K562 (cell line): ENCODE data around the gene LMO4. TPM values are rescaled to one million over a fixed set of nuclear protein-coding genes. Genes with fewer than 3 reads are reported as not detected.

Experiments used
- ATAC-seq: fragments of 200-7000 bp; cut with Tn5 transposase; 3 replicates; pipeline ENCODE4 v1.9.1; 2020; ENCODE audit warnings: moderate library complexity
- BruUV-seq: library from RNA; stranded (reverse); fragments of 400-500 nt; replicated peaks from 2 replicates; lab custom pipeline; 2021; lab: Mats Ljungman, UMichigan
- CTCF ChIA-PET: fragments of 300-600 bp; formaldehyde crosslinking; extraction: SDS; loops from one replicate; lab custom pipeline; 2021; ENCODE audit warnings: low intra/inter-chr PET ratio; lab: Yijun Ruan, JAX
- POLR2A ChIA-PET: fragments of 300-600, 350-650 bp; sonication (Branson Sonifier 250); formaldehyde crosslinking; extraction: SDS; loops from one replicate; lab custom pipeline; 2021; ENCODE audit warnings: antibody characterized with exemption, inconsistent platforms; lab: Yijun Ruan, JAX
- DNase-seq, 4 experiments: peaks; one replicate each; pipeline versions ENCODE4 v3.0.0 to v3.0.0-alpha.2; 2011 to 2018; ENCODE audit warnings: low spot score in 3 of 4, mixed read lengths in 3 of 4; ENCODE audit errors: extremely low read depth in 1 of 4
- FAIRE-seq: peaks from 2 replicates; lab custom pipeline; 2011; peaks lifted over from hg19 to GRCh38; lab: Jason Lieb, UNC
- H2AFZ ChIP-seq: 2 replicates; pipeline ENCODE4 v1.6.0; 2011; ENCODE audit warnings: low read depth, low read length, control low read depth, inconsistent platforms
- H3K27ac ChIP-seq: fragments of 200-600 bp; 3 replicates; pipeline ENCODE4 v1.8.0; 2011; ENCODE audit warnings: low read depth, mild to moderate bottlenecking, control low read depth, inconsistent platforms, low read length, moderate library complexity, mixed read lengths; ENCODE audit errors: extremely low read depth
- H3K27me3 ChIP-seq, 2 experiments: fragments of 300-600 bp in 1 of 2; 2 replicates in 1 of 2; 3 replicates in 1 of 2; pipeline versions ENCODE4 v1.6.0 to v1.8.0; 2011; ENCODE audit warnings: inconsistent platforms in 2 of 2, low read length in 2 of 2, mild to moderate bottlenecking in 1 of 2, mixed read lengths in 1 of 2, moderate library complexity in 1 of 2; ENCODE audit not compliant: control insufficient read depth in 2 of 2, insufficient read depth in 2 of 2
- H3K36me3 ChIP-seq: fragments of 300-600 bp; 3 replicates; pipeline ENCODE4 v1.8.0; 2011; ENCODE audit warnings: mild to moderate bottlenecking, low read length, inconsistent platforms; ENCODE audit not compliant: control insufficient read depth, insufficient read depth
- H3K4me1 ChIP-seq, 2 experiments: fragments of 200-600 bp in 1 of 2; replicated peaks in 1 of 2; 2 replicates in 1 of 2; 3 replicates in 1 of 2; pipeline versions ENCODE4 v1.5.1 to v1.8.0; 2011; ENCODE audit warnings: inconsistent platforms in 2 of 2, low read length in 2 of 2, mild to moderate bottlenecking in 1 of 2, mixed read lengths in 1 of 2, moderate library complexity in 1 of 2; ENCODE audit not compliant: control insufficient read depth in 2 of 2, insufficient read depth in 2 of 2
- H3K4me2 ChIP-seq: 2 replicates; pipeline ENCODE4 v1.6.1; 2011; ENCODE audit warnings: low read length, control low read depth, inconsistent platforms, mixed read lengths; ENCODE audit not compliant: insufficient read depth
- H3K4me3 ChIP-seq: fragments of 200-600 bp; sonication (generic), shearing (Covaris generic); 2 replicates; pipeline ENCODE4 v1.5.1; 2016; ENCODE audit warnings: control low read depth, inconsistent platforms
- H3K79me2 ChIP-seq: fragments of 200-600 bp; 3 replicates; pipeline ENCODE4 v1.8.0; 2011; ENCODE audit warnings: low read length, inconsistent platforms; ENCODE audit not compliant: control insufficient read depth, insufficient read depth
- H3K9ac ChIP-seq, 2 experiments: 2 replicates each; pipeline versions ENCODE4 v1.6.0 to v1.6.1; 2011; ENCODE audit warnings: low read depth in 2 of 2, low read length in 2 of 2, control low read depth in 1 of 2, inconsistent platforms in 1 of 2, mild to moderate bottlenecking in 1 of 2, mixed read lengths in 1 of 2; ENCODE audit not compliant: insufficient read depth in 1 of 2
- H3K9me1 ChIP-seq: one replicate; pipeline ENCODE4 v1.6.0; 2011; ENCODE audit warnings: inconsistent platforms, mild to moderate bottlenecking, low read length, moderate library complexity; ENCODE audit not compliant: control insufficient read depth, insufficient read depth
- H3K9me3 ChIP-seq: replicated peaks from 2 replicates; pipeline ENCODE4 v1.5.1; 2011; ENCODE audit warnings: low read depth, low read length, inconsistent platforms; ENCODE audit not compliant: control insufficient read depth, insufficient read depth
- H4K20me1 ChIP-seq: replicated peaks from 2 replicates; pipeline ENCODE4 v1.6.1; 2011; ENCODE audit warnings: low read length, inconsistent platforms, mixed read lengths; ENCODE audit not compliant: control insufficient read depth, insufficient read depth
- FUS ChIP-seq: fragments of 200-400 bp; formaldehyde crosslinking; optimal IDR thresholded peaks from 2 replicates; pipeline ENCODE3; 2017; ENCODE audit warnings: low read depth, low read length
- MNT ChIP-seq, 2 experiments: fragments of 450-650 bp; conservative IDR thresholded peaks; 2 replicates each; pipeline ENCODE4 v1.6.1; 2017; ENCODE audit warnings: mild to moderate bottlenecking in 2 of 2, moderate library complexity in 2 of 2
- NR2F6 ChIP-seq: fragments of 450-650 bp; formaldehyde crosslinking; IDR thresholded peaks from 2 replicates; pipeline ENCODE4 v1.4.0; 2020; ENCODE audit warnings: mild to moderate bottlenecking
- PRDM10 ChIP-seq: fragments of 450-650 bp; IDR thresholded peaks from 2 replicates; pipeline ENCODE4 v1.6.1; 2018; ENCODE audit not compliant: partially characterized antibody
- RBM15 ChIP-seq: fragments of 200-400 bp; formaldehyde crosslinking; IDR thresholded peaks from 2 replicates; pipeline ENCODE4 v1.6.1; 2018; ENCODE audit warnings: mild to moderate bottlenecking, low read length, moderate library complexity; ENCODE audit not compliant: insufficient read depth
- TBP ChIP-seq: optimal IDR thresholded peaks from 2 replicates; pipeline ENCODE3; 2011; ENCODE audit warnings: low read depth, low read length, improper control_type of control experiment
- ZNF445 ChIP-seq: fragments of 250-450 bp; sonication (Bioruptor Pico); IDR thresholded peaks from 2 replicates; pipeline ENCODE4 v1.4.0; 2020; ENCODE audit warnings: low read depth, mild to moderate bottlenecking, moderate library complexity
- WGBS: fragments of 100-300 bp; shearing (Covaris generic); methylation state at CpG from one replicate; pipeline ENCODE4 v1.1.6; 2016; ENCODE audit warnings: low coverage, mixed read lengths; ENCODE audit not compliant: insufficient coverage; ENCODE audit errors: missing lambda C conversion rate; 5-methylcytosine and 5-hydroxymethylcytosine counted together
- in situ Hi-C: fragments of 300-500 bp; cut with MboI; formaldehyde crosslinking; loops from 4 replicates; pipeline ENCODE4 v1.15.0; 2018; ENCODE audit warnings: inconsistent platforms, mixed read lengths
- intact Hi-C: fragments of 100-400 bp; cut with micrococcal nuclease; formaldehyde crosslinking; loops from 2 replicates; pipeline ENCODE4 v1.14.2; 2022
- polyA plus RNA-seq, 8 experiments: library from polyadenylated mRNA; depleted of rRNA in 4 of 8; stranded (reverse) in 5 of 8; unstranded in 3 of 8; fragments of >200 nt; fragmentation: Nextera tagmentation in 2 of 8; fragmentation: Illumina TruSeq in 1 of 8; extraction: Ambion mirVana in 2 of 8; extraction: Trizol in 1 of 8; gene quantifications; 2 replicates each; pipeline versions ENCODE4 v1.2.1 to v1.2.3, GENCODE V29; 2011 to 2014; ENCODE audit warnings: inconsistent platforms in 1 of 8, missing spikeins in 1 of 8
- total RNA-seq, 7 experiments: library from RNA; depleted of rRNA in 6 of 7; stranded (reverse); fragments of >200 nt in 6 of 7; fragmentation: Illumina TruSeq in 2 of 7; extraction: Trizol in 2 of 7; gene quantifications; 2 replicates each; pipeline versions ENCODE4 v1.2.1 to v1.2.3, GENCODE V29; 2011 to 2021; ENCODE audit warnings: low replicate concordance in 1 of 7

LMO4 gene
- total and polyA plus RNA-seq, 9 of the 15 experiments (the other 6 are each of a cell fraction or from before 2014, with no cell fraction given): 3.1 to 35.3 (median 22.4) TPM

- in situ Hi-C loops: no loop called here
- 0% methylated on average over 1 of the region's 1 CpG for WGBS
- H2AFZ ChIP-seq: no peak overlapping the region
Measured at GRCh38 chr1:87389011-87389410, 60.3 kb downstream of the LMO4 start.

More at GRCh38 chr1:87389011-87389410, 60.3 kb downstream of the LMO4 start:
- Histone ChIP-seq H3K27me3 (peaks cover 0 to 7% of the 10 kb centered on the region in 2 experiments; a peak in 1 of 5 replicates), H3K9me1 (no peaks in the 10 kb centered on the region), H3K9ac (no peak overlapping the region), H3K4me3 (no peak overlapping the region), H3K79me2 (no peaks in the 10 kb centered on the region), H3K27ac (no peak overlapping the region), H3K36me3 (no peaks in the 10 kb centered on the region), H3K4me2 (no peak overlapping the region), H3K9me3 (no peaks in the 10 kb centered on the region), H4K20me1 (no peaks in the 10 kb centered on the region), H3K4me1 (no peaks in the 10 kb centered on the region)
- no peak for ATAC-seq
- ChIA-PET CTCF (no interaction called here), POLR2A (no interaction called here)
- no peak for DNase-seq
- no TSS peak for BruUV-seq
- TF ChIP-seq ZNF445 (CRISPR knock-in tag) (no peak), FUS (no peak), TBP (no peak), PRDM10 (no peak), MNT (conservative IDR thresholded peaks at IDR 0.05) (no peak), RBM15 (no peak), NR2F6 (CRISPR knock-in tag) (no peak)
- FAIRE-seq: no peak
- intact Hi-C loops: no loop called here
